ENCODE measurements around the gene CDRT4.

CDRT4 gene

GRCh38 chr17:15485045-15485444 is 17.6 kb upstream of the CDRT4 start:
- Histone ChIP-seq H2AFZ (ENCODE audit: low read depth, low read length) (no peak overlapping the region), H3K27me3 (ENCODE audit: low read depth, low read length) (no peaks in the 10 kb centered on the region), H3K36me3 (replicated peaks; ENCODE audit: low read depth, low read length) (no peaks in the 10 kb centered on the region), H3K4me3 (ENCODE audit: low read length) (no peak overlapping the region), H3K27ac (ENCODE audit: low read length) (no peak overlapping the region), H4K20me1 (ENCODE audit: insufficient read depth, low read length) (no peaks in the 10 kb centered on the region), H3K4me2 (ENCODE audit: low read length) (no peak overlapping the region), H3K79me2 (ENCODE audit: low read length) (no peaks in the 10 kb centered on the region), H3K4me1 (ENCODE audit: low read length) (no peaks in the 10 kb centered on the region), H3K9ac (ENCODE audit: low read length) (no peak overlapping the region), H3K9me3 (ENCODE audit: insufficient read depth, low read length) (no peaks in the 10 kb centered on the region)
- TF ChIP-seq EZH2phosphoT487 (IDR thresholded peaks at IDR 0.05; ENCODE audit: low read depth) (no peak), CTCF (IDR thresholded peaks at IDR 0.05; ENCODE audit: low read depth, low read length) (no peak)

- Histone ChIP-seq H3K4me2 (ENCODE audit: low read length) (no peak overlapping the region), H3K4me1 (ENCODE audit: low read length) (no peaks in the 10 kb centered on the region), H2AFZ (ENCODE audit: low read depth, low read length) (no peak overlapping the region), H3K9ac (ENCODE audit: low read length) (no peak overlapping the region), H3K4me3 (ENCODE audit: low read length) (no peak overlapping the region), H3K36me3 (replicated peaks; ENCODE audit: low read depth, low read length) (no peaks in the 10 kb centered on the region), H3K79me2 (ENCODE audit: low read length) (no peaks in the 10 kb centered on the region), H3K27ac (ENCODE audit: low read length) (no peak overlapping the region), H3K9me3 (ENCODE audit: insufficient read depth, low read length) (no peaks in the 10 kb centered on the region), H3K27me3 (ENCODE audit: low read depth, low read length) (no peaks in the 10 kb centered on the region), H4K20me1 (ENCODE audit: insufficient read depth, low read length) (no peaks in the 10 kb centered on the region)
- no peak for TF ChIP-seq CTCF (IDR thresholded peaks at IDR 0.05; ENCODE audit: low read depth, low read length)
- TF ChIP-seq EZH2phosphoT487 (IDR thresholded peaks at IDR 0.05; ENCODE audit: low read depth) = no peak
Measured at GRCh38 chr17:15483431-15483830, 16.0 kb upstream of the CDRT4 start.

- no peak for TF ChIP-seq CTCF (IDR thresholded peaks at IDR 0.05; ENCODE audit: low read depth, low read length)
- no peak for TF ChIP-seq EZH2phosphoT487 (IDR thresholded peaks at IDR 0.05; ENCODE audit: low read depth)
- Histone ChIP-seq H3K27me3 (ENCODE audit: low read depth, low read length) (no peaks in the 10 kb centered on the region), H3K36me3 (replicated peaks; ENCODE audit: low read depth, low read length) (no peaks in the 10 kb centered on the region), H3K4me1 (ENCODE audit: low read length) (no peaks in the 10 kb centered on the region), H2AFZ (ENCODE audit: low read depth, low read length) (no peak overlapping the region), H3K4me3 (ENCODE audit: low read length) (no peak overlapping the region), H3K27ac (ENCODE audit: low read length) (no peak overlapping the region), H3K4me2 (ENCODE audit: low read length) (no peak overlapping the region), H4K20me1 (ENCODE audit: insufficient read depth, low read length) (no peaks in the 10 kb centered on the region), H3K9me3 (ENCODE audit: insufficient read depth, low read length) (no peaks in the 10 kb centered on the region), H3K79me2 (ENCODE audit: low read length) (no peaks in the 10 kb centered on the region), H3K9ac (ENCODE audit: low read length) (no peak overlapping the region)
Measured at GRCh38 chr17:15482476-15482875, 15.1 kb upstream of the CDRT4 start.

GRCh38 chr17:15481481-15481880 is 14.1 kb upstream of the CDRT4 start:
- Histone ChIP-seq H3K27me3 (ENCODE audit: low read depth, low read length) (no peaks in the 10 kb centered on the region), H3K4me2 (ENCODE audit: low read length) (no peak overlapping the region), H3K79me2 (ENCODE audit: low read length) (no peaks in the 10 kb centered on the region), H4K20me1 (ENCODE audit: insufficient read depth, low read length) (no peaks in the 10 kb centered on the region), H3K27ac (ENCODE audit: low read length) (no peak overlapping the region), H3K9ac (ENCODE audit: low read length) (no peak overlapping the region), H3K4me3 (ENCODE audit: low read length) (no peak overlapping the region), H3K4me1 (ENCODE audit: low read length) (no peaks in the 10 kb centered on the region), H2AFZ (ENCODE audit: low read depth, low read length) (no peak overlapping the region), H3K9me3 (ENCODE audit: insufficient read depth, low read length) (no peaks in the 10 kb centered on the region), H3K36me3 (replicated peaks; ENCODE audit: low read depth, low read length) (no peaks in the 10 kb centered on the region)
- no peak for TF ChIP-seq CTCF (IDR thresholded peaks at IDR 0.05; ENCODE audit: low read depth, low read length)
- TF ChIP-seq EZH2phosphoT487 (IDR thresholded peaks at IDR 0.05; ENCODE audit: low read depth) = no peak
